ENCODE measurements around the gene ZBED4. TPM values are rescaled to one million over a fixed set of nuclear protein-coding genes. Genes with fewer than 3 reads are reported as not detected.

Gene ZBED4
- total RNA-seq, 2 donors from 2014 or later = 7.3 to 8.5 TPM

DNA sequence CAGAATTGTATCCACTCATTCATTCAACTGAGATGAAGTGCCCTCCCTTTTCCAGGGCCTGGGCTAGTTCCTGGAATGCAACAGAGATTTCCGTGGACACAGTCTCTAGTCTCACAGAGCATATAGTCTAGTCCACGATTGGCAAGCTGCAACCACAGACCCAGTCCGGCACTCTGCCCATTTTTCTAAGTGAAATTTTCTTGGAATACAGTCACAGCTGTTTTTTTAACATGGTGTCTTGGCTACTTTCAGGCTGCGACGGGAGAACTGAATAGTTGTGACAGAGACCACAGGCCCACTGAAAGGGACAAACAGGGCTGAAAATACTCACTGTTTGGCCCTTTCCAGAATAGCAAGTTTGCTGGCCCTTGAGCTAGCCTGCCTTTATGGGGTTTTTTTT lies 35.4 kb downstream of the ZBED4 start:
- intact Hi-C loops (cut with DNase I) = loop anchor here in 1 of 2 donors (5.0 kb wide), 1 partner anchor 208 kb away; no protein-coding TSS in a partner anchor
- DNase-seq (ENCODE audit: low spot score) = no peak

DNA sequence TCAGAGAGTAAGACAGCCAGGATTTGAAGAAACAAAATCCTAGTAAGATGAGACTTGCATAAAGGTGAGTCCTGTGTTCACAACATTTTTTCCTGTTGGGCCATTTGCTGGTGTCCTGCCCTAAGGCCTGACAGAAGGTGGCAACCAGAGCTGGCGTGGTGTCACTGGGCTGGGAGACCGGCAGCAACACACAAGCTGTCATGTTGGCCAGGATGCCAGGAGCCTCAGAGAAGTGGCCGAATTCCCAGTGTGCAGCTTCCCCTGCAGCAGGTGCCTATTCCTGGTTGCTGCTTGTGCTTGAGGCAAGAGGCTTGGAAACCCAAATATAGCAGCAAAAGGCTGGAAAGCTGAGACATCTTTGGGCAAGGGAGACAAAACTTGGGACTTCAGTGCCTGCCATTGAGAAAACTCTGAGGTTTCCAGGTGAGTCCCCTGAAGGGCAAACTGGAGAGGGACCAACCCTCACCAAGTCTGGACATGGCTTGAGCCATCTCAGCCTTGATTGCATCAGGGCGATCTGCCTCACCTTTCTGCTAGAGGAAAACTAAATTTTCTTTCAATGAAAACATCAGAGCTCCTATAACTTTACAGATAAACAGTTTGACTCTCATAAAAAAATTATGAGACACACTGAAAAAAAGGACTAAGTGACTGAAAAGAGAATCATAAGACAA lies 38.7 kb downstream of the ZBED4 start:
- DNase-seq (ENCODE audit: low spot score) = peak; percentile 57
- intact Hi-C loops (cut with DNase I) = no loop called here

DNA sequence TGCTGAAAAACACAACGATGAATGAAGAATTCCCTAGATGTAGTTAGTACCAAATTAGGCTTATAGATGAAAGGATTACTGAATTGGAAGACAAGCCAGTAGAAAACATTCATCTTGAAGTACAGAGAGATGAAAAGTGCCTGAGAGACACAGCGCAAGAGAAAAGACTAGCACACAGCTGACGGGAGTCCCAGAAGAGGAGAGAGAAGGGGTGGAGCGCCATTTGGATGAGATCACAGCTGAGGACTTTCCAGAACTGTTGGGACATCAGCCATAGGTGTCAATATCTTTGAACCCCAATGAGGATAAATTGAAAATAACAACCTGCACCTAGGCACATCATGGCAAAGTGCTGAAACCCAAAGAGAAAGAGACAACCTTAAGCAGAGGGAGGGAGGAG lies 39.4 kb downstream of the ZBED4 start:
- no peak for DNase-seq (ENCODE audit: low spot score)

DNA sequence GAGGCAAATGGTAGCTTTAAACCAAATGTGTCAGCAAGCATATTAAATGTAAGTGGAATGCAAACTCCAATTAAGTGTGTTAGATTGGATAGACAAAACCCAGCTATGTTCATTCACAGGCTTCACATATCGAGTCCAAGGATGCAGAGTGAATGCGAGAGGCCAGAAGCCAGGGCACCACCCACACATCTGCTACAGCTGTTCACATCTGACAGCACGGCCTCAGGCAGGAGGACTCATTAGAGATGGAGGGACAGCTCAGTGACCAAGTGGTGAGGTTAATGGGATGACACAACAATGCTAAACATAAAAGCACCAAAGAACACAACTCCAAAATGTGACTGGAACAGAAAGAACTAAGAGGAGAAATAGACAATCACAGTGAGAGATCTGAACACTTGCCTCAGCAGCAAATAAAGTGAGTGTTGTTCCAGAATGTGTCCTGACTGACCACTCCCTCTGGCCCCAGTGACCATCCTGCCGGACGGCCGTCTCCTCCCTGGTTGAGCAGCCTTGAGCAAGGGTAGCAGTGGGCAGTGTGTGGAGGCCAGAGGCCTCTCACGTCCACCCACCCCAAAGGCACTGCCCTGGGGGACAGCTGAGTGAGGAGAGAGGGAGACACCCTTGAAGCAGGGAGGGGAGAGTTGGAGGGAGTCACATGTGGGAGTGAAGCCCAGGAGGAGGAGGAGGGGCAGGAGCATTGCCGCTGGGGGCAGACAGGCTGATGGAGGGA lies 40.8 kb downstream of the ZBED4 start:
- peak; percentile 65 for DNase-seq (ENCODE audit: low spot score)
- intact Hi-C loops (cut with DNase I) = no loop called here

More for the DNA sequence above, 39.4 kb downstream of the ZBED4 start:
- intact Hi-C loops (cut with DNase I) = no loop called here

DNA sequence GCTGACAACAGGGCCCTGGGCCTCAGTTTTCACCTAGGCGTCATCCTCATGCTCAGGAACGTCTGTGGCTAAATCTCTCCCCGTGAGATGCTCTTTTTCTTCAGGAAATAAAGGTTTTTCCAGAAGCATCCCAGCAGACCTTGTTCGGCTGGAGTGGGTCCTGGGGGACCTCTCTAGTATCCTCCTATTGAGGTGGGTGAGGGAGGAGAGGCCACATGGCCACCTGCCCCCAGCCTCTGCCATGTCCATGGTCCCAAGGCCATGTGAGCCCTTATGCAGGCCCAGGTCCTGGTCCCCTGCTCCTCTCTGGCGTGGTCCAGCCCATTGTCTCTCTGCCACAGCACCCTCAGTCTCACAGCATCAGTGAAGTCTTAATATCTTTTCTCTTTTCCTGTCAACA lies 42.6 kb downstream of the ZBED4 start:
- intact Hi-C loops (cut with DNase I) = no loop called here
- DNase-seq (ENCODE audit: low spot score) = peak; percentile 67

DNA sequence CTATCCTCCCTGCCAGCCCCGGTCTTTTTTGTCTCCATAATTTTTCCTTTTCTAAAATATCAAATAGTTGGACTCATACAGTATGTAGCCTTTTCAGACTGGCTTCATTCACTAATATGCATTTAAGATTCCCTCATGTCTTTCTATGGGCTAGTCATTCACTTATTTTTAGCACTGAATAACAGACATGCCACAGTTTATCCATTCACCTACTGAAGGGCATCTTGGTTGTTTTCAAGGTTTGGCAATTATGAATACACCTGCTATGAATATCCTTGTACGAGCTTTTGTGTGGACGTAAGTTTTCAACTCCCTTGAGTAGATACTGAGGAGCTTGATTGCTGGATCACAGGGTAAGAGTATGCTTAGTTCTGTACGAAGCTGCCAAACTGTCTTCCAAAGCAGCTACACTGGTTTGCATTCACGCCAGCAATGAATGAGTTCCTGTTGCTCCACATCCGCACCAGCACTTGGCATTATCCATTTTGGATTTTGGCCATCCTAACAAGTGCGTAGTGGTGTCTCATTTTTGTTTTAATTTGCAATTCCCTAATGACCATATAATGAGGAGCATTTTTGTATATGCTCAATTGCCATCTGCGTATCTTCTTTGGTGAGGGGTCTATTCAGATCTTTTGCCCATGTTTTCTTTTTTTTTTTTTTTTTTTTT lies 43.5 kb downstream of the ZBED4 start:
- DNase-seq (ENCODE audit: low spot score) = no peak
- intact Hi-C loops (cut with DNase I) = no loop called here

DNA sequence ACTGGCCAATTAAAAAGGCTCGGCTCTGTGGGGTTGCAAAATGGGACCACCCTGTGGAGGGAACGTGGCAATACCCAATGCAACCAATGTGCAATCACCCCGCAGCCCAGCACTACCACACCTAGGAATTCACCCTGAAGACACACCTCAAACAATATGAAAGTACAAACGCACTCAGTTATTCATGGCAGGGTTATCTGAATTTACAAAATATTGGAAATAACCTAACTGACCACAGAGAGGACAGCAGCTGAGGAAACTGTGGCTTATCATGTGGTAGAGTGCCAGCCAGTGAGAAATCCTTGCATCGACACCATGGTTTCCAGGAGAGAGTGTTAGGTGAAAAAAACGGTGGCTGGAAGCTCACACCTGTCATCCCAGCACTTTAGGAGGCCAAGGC lies 45.9 kb downstream of the ZBED4 start:
- peak; percentile 6 for DNase-seq (ENCODE audit: low spot score)

DNA sequence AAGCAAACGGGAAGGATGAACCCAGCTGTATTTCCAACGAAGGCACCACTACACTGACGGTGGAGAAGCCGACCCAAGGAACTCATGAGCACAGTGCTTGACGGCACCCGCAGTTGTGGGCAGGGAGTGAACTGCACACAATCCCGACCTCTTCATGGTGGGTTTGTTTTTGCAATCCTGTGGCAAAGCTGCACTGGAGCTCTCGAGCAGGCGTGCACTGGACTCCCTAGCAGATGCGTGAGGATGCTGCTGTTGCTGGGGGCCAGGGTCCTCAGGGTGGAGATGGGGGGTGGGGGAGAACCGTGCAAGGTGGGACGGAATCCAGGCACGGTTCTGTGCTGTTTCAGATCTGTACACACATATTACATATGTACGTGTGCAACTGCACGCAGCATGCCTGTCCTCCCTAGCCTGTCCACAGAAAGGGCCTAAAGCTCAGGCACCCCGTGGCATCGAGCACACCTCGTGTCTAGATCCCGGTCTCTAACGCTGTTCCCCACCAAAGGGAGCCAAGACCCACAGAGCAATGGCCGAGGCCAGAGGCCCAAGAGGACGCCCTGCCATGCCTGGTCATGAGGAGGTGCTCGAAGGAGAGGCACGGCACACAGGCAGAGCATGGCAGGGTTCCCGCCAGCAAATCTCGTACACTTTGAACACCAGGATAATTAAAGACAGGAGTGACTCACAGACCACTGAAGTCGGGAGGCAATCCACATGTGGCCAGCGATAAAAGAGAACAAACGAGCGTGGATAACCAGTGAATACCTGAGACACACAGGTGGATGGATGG lies 47.0 kb downstream of the ZBED4 start:
- DNase-seq (ENCODE audit: low spot score) = peak; percentile 62
- intact Hi-C loops (cut with DNase I) = no loop called here

More for the DNA sequence above, 45.9 kb downstream of the ZBED4 start:
- intact Hi-C loops (cut with DNase I) = no loop called here

DNA sequence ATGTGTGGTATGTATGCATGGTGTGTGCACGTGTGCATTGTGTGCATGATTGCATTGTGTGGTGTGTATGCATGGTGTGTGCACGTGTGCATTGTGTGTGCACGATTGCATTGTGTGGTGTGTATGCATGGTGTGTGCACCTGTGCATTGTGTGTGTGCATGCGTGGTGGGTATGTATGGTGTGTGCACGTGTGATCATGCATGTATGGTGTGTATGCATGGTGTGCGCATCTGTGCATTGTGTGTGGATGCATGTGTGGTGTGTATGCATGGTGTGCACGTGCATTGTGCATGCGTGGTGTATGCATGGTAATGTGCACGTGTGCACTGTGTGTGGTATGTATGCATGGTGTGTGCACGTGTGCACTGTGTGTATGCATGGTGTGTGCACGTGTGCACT lies 47.8 kb downstream of the ZBED4 start:
- no peak for DNase-seq (ENCODE audit: low spot score)
- intact Hi-C loops (cut with DNase I) = no loop called here

DNA sequence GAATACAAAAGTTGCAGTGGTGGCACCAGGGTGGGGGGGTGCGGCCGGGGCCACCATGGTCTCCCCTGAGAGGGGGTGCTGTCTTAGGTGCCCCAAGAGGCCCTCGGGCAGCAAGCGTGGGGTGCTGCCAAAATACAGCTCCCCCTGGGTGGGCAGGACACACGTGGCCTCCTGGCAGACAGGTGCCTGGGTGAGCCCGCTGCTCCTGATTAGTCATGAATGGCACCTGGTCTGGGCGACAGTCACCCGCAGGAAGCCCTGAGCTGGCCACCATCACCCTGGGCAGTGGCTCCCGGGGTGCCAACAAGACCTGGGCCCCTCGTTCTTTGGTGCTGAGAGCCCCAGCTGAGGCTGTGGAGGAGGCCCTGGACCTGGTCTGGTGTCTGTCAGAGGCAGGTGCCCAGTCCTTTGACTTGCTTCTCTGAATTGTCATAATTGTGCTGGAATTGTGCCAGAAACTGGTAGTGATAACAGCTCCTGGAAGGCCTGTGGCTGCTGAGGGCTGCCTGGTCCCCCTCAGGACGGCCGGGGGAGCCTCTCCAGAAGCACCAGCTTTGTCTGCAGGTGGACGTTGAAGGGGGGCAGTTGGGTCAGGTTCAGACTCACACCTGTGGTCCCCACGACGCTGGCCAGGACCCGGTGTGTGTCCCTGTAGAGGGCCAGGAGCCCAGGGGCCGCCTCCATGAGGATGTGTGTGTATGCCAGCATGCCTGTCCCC lies 49.8 kb downstream of the ZBED4 start:
- intact Hi-C loops (cut with DNase I) = no loop called here
- DNase-seq (ENCODE audit: low spot score) = peak; percentile 46

DNA sequence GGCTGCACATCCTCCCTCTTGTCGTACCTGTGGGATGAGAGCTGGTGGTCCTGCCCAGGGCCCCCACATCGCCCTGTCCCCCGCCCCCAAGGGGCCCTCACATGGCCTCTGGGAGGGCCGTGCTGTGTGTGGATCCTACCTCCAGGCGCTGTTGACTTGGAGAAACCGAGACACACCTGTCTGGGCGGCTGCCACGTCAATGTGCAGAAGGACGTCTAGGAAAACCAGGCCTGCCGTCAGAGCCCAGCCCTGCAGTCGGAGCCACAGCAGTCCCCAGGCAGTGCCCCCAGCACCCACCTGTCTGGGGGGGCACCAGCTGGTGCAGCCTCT lies 50.4 kb downstream of the ZBED4 start:
- no peak for DNase-seq (ENCODE audit: low spot score)
- intact Hi-C loops (cut with DNase I) = no loop called here

DNA sequence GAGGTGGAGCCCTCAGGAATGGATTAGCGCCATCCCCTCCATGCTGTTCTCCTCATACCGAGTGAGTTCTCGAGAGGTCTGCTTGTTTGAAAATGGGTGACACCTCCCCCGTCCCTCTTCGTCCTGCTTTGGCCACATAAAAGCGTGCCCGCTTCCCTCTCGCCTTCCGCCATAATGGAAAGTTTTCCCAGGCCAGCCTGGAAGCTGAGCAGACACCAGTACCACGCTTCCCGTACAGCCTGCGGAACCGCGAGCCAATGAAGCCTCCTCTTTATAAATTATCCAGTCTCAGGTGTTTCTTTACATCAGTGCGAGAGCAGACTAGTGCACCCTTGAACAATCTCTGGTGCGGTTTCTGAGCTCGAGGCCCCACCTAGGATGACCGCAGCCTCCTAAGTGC lies 51.8 kb downstream of the ZBED4 start:
- intact Hi-C loops (cut with DNase I) = no loop called here
- DNase-seq (ENCODE audit: low spot score) = no peak

DNA sequence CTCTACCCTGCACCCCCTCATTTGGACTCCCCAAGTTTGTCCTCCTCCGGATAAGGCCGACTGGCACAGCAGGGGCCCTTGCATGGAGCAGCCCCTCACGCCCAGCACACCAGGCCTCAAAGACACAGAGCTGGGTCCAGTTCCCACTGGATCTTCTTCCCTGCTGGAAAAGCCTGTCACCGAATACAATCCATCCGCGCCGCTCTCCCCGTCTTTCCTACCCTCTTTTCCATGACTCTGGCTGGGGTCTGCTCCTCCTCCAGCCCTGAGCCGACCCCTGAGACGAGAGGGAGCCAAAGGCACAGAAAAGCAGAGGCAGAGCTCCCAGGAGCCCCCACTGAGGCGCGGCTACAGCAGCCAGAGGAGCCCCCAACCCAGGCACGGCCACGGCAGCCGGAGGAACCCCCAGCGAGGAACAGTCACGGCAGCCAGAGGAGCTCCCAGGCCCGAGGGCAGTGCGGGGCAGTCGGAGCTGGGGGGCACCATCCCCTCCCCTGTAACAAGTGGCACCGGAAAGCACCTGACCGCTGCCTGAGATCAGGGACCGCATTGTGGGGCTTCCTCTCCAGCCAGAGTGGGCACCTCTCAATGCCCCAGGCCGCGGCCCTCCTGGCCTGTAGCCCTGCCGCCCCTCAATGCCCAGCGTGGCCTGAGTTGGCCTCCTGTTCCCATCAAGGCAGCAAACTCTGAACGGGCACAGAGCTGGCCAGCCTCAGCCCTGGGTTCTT lies 52.6 kb downstream of the ZBED4 start:
- DNase-seq (ENCODE audit: low spot score) = no peak
- intact Hi-C loops (cut with DNase I) = no loop called here

DNA sequence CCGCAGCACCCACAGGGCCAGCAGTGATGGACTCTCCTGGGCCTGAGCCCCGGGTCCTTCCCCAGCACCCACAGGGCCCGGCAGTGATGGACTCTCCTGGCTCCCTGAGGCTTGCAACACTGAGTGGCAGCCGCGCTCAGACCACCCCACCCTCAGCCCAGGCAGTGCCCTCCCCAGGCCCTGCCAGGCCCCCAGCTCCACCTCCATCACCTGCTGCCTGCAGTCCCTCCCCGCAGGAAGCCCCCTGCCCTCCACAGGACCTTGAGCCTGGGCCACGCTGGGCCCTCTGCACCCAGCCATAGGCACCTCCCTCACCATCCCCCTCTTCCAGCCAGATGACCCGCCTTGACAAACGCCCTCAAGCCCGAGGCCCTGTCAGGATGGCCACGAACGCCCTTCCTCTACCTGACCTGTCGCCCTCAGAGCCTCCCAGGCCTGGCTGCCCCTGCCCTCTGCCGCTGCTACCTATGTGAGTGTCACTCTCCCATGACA lies 53.2 kb downstream of the ZBED4 start:
- intact Hi-C loops (cut with DNase I) = no loop called here
- no peak for DNase-seq (ENCODE audit: low spot score)

DNA sequence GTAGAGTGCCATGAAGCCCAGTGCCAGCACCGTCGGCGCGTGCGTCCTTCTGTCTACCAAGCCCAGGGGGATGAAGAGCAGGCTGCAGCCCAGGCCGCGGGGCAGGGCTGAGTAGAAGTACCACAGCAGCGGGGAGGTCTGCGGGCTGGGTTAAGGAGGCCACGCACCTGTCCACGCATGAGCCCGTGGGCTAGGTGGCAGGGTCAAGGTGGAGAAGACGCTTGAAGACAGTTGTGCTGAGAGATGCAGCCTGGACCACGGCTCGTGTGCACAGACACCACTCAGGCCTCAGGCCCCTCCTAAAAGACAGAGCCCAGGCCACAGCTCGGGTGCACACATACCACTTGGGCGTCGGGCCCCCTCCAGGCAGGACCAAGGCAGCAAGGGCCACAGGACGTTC lies 54.2 kb downstream of the ZBED4 start:
- intact Hi-C loops (cut with DNase I) = no loop called here
- DNase-seq (ENCODE audit: low spot score) = no peak

DNA sequence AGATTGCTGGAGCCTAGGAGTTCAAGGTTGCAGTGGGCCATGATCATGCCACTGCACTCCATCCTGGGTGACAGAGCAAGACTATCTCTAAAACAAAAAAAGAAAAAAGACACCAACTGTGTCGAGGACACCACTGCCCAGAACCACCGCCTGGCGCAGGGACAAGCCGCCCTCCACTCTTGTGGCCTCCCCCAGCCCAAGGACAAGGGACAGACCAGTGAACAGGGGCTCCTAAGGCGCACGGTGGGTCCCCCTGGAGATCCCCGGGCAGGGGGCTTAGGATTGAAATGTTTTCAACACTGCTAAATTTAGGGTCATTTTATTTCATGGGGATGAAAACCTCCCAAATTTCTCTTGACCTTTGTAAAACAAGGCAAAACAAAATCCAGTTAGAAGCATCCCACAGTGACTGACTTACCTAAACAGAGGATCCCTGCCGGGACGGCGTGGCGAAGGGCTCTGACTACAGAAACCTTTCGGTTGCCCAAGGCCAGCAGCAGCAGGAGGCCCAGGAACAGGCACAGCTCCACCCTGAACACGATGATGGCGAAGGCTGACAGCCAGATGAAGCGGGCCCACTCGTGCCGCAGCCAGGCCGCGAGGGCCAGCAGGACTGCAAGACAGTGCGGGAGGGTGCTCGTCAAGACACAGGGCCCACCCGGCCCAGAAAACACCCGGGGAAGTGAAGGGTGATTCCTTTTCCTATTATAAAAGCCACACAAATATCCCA lies 56.0 kb downstream of the ZBED4 start:
- intact Hi-C loops (cut with DNase I) = no loop called here
- DNase-seq (ENCODE audit: low spot score) = no peak

DNA sequence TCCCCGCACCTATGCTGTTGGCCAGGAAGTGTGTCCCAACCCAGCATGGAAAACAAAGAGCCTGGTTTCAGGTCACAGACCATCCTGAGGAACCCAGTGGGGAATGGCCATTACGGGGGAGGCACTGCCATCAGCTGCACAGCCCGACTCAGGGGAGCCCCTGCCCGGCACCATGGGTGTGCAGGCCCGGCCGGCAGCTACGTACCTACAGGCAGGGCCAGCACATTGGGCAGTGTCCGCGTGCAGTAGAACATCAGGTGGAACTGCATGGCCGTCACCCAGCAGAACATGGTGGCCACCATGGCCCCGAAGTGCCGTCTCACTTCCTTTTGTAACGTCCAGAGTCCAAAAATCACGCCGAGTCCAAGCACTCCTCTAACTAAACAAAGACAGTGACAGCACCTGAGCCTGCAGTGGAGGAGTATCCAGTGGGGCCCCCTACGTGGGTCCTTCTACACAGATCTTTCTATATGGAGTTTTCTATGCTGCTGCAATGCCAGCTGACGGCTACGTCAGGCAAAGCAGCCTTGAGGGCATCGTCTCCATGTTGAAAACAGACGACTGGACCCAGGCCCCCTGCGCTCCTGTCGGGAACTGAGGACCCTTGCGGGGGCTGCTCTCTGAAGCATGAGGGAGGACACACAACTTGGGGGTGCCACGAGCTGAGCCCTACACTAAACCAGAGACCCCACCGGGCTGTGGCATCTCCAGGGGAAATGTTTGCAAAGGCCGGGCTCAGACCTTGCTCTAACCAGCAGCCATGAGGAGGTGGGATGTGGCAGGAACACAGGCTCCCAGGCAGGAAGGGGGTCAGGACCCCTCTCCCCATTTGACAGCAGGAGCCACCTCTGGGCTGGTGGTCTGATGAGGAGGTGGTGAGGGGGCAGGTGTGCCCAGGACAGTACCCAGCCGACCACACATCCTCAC lies 56.8 kb downstream of the ZBED4 start:
- DNase-seq (ENCODE audit: low spot score) = no peak
- intact Hi-C loops (cut with DNase I) = no loop called here
